ENCODE results near the gene SPACA7. TPM values are rescaled to one million over a fixed set of nuclear protein-coding genes. Genes with fewer than 3 reads are reported as not detected.

SPACA7 gene
- total RNA-seq, 4 donors from 2014 or later = not detected

DNA sequence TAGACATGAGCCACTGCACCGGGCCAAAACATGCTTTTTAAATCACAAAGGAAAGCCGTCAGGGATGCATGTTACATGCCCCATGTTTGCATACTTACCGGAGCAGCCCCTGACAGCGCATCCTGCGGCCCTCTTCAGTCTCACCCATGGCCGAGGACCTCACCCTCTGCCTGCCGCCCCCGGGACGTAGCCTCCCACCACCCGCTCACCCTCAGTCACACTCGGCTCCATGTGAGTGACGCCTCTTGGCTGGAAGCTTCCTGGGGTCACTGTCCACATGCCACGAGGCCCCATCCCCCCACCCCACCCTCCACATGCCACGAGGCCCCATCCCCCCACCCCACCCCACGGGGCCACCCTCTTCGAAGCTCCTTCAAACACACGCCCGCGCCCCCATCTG is 46.1 kb upstream of the SPACA7 start:
- intact Hi-C loops (cut with DNase I; ENCODE audit: low total_unique reads) = no loop called here

DNA sequence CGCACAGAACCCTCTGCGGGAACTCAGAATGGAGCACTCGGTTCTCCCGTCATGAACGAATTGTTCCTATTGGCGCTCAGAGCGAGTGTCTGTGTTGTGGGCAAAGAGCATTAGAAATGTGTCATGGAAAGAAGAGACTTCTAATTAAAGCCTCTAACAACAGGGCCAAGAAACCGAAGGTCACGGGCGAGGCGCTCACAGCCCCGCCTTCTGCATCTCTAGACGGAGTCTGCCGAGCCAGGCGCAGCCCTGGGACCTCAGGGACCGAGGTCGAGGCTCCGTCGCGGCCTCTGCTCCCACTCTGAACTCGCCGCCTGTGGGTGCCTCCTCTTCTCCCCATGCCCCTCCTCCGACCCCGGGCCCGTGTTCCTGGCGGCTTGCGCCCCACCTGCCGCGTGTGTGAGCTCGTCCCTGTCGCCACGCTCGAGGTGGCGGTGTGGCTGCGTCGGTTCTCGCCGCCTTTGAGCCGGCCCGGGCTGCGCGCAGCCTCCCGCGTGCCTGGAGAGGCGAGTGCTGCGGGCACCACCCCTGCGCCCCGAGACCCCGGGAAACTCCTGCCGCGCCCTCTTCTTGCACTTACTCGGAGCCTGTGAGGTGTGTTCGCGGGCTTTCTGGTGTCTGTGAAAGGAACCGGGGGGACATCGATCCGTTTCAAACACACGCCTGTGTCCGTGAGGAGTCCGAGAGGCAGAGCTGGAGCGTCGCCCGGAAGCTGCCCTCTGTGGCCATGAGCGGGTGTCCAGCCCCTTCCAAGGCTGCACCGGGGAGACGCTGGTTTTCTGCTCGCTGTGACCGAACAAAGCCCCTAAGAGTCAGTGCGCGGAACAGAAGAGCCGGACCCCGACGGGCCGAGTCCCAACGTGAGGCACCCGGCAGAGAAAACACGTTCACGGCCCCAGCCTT is 45.4 kb upstream of the SPACA7 start:
- TF ChIP-seq EP300 (IDR thresholded peaks at IDR 0.05; ENCODE audit: low read depth) (no peak), POLR2A (IDR thresholded peaks at IDR 0.05) (no peak), POLR2AphosphoS5 (IDR thresholded peaks at IDR 0.05) (no peak)
- TF ChIP-seq, protein P1, sequence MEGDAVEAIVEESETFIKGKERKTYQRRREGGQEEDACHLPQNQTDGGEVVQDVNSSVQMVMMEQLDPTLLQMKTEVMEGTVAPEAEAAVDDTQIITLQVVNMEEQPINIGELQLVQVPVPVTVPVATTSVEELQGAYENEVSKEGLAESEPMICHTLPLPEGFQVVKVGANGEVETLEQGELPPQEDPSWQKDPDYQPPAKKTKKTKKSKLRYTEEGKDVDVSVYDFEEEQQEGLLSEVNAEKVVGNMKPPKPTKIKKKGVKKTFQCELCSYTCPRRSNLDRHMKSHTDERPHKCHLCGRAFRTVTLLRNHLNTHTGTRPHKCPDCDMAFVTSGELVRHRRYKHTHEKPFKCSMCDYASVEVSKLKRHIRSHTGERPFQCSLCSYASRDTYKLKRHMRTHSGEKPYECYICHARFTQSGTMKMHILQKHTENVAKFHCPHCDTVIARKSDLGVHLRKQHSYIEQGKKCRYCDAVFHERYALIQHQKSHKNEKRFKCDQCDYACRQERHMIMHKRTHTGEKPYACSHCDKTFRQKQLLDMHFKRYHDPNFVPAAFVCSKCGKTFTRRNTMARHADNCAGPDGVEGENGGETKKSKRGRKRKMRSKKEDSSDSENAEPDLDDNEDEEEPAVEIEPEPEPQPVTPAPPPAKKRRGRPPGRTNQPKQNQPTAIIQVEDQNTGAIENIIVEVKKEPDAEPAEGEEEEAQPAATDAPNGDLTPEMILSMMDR (IDR thresholded peaks at IDR 0.05) = no peak
- Histone ChIP-seq H3K4me3 (peak overlapping the region in 1 of 4 donors; percentile 4), H3K4me1 (peaks cover 0 to 5% (median 0%) of the 10 kb centered on the region in 4 donors), H3K36me3 (no peaks in the 10 kb centered on the region), H3K27ac (no peak overlapping the region), H3K9me3 (no peaks in the 10 kb centered on the region), H3K27me3 (peaks cover 46% of the 10 kb centered on the region)
- DNase-seq = no peak
- in situ Hi-C loops (cut with MboI; ENCODE audit: low pct_ligation_motif_present in 1 of 4, low pct_unique_long_range_greater_than_20kb in 1 of 4, low sequenced_read_pairs in 3 of 4) (no loop called here), intact Hi-C loops (cut with DNase I; ENCODE audit: low total_unique reads) (no loop called here)
- whole genome bisulfite sequencing, 2 donors (ENCODE audit: low coverage in 1 of 2) = 40 to 48% methylated on average over 6 to 50 of the region's 78 CpGs

More for the DNA sequence above, 46.1 kb upstream of the SPACA7 start:
- no peak overlapping the region for H3K4me3 ChIP-seq
- peaks cover 0 to 5% (median 0%) of the 10 kb centered on the region in 4 donors for H3K4me1 ChIP-seq
- TF ChIP-seq POLR2AphosphoS5 (IDR thresholded peaks at IDR 0.05) (no peak), POLR2A (IDR thresholded peaks at IDR 0.05) (no peak), EP300 (IDR thresholded peaks at IDR 0.05; ENCODE audit: low read depth) (no peak)
- TF ChIP-seq, protein P1 (IDR thresholded peaks at IDR 0.05) = no peak
- no peak overlapping the region for H3K27ac ChIP-seq
- WGBS, 2 donors (ENCODE audit: low coverage in 1 of 2) = 77% methylated on average over 19 of the region's 19 CpGs; no CpG with 5 or more reads in 1 of the 2 donors
- H3K27me3 ChIP-seq = peaks cover 46% of the 10 kb centered on the region
- no peaks in the 10 kb centered on the region for H3K36me3 ChIP-seq
- no peak for DNase-seq
- H3K9me3 ChIP-seq = no peaks in the 10 kb centered on the region
- in situ Hi-C loops (cut with MboI; ENCODE audit: low pct_ligation_motif_present in 1 of 4, low pct_unique_long_range_greater_than_20kb in 1 of 4, low sequenced_read_pairs in 3 of 4) = no loop called here

DNA sequence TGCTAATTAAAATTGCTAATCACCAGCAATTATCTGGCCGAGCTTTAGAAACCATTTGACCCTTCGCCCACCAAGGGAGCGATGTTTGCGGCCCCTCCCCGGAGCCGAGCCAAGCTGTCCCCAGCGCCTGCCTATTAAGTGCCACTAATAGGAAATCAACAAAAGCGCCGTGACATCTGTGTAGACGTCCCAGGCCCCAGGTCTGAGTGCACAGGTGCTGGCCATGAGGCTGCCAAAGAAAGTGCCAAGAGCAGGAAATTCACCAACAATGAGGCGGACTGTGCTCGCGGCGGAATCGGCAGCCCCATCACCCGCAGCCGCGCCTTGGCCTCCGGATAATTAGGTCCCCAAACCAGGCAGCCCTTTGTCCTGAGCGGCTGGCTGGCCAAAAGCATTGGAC is 44.5 kb upstream of the SPACA7 start:
- WGBS, 2 donors (ENCODE audit: low coverage in 1 of 2) = 34 to 53% methylated on average over 5 to 20 of the region's 20 CpGs
- TF ChIP-seq, protein P1 (IDR thresholded peaks at IDR 0.05) = no peak
- no peak for TF ChIP-seq POLR2A (IDR thresholded peaks at IDR 0.05)
- no peak for TF ChIP-seq POLR2AphosphoS5 (IDR thresholded peaks at IDR 0.05)
- no peak for TF ChIP-seq EP300 (IDR thresholded peaks at IDR 0.05; ENCODE audit: low read depth)
- intact Hi-C loops (cut with DNase I; ENCODE audit: low total_unique reads) = no loop called here
- no peak for DNase-seq
- Histone ChIP-seq H3K36me3 (no peaks in the 10 kb centered on the region), H3K9me3 (no peaks in the 10 kb centered on the region), H3K27me3 (peaks cover 46% of the 10 kb centered on the region), H3K4me1 (peaks cover 0 to 5% (median 0%) of the 10 kb centered on the region in 4 donors), H3K4me3 (no peak overlapping the region), H3K27ac (no peak overlapping the region)
- in situ Hi-C loops (cut with MboI; ENCODE audit: low pct_ligation_motif_present in 1 of 4, low pct_unique_long_range_greater_than_20kb in 1 of 4, low sequenced_read_pairs in 3 of 4) = no loop called here

DNA sequence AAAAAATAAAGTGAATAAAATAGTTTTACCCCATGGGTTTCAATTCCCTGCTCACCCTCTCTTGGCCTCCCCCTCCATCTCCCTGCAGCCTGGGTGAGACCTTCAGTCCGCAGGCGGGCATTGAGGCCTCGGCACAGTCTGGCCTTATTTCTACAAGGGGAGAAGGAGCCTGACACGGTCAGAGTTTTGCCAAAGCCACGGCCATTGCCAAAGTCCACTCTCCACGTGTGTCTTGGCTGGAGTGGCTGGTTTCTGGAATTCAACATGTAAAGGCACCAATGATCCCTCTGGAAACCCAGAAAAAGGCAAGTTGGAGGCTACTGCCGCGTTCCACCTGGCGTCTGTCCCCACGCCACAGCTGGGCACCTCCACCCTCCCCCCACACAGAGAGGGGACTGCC is 43.4 kb upstream of the SPACA7 start:
- TF ChIP-seq EP300 (IDR thresholded peaks at IDR 0.05; ENCODE audit: low read depth) (no peak), POLR2AphosphoS5 (IDR thresholded peaks at IDR 0.05) (no peak), POLR2A (IDR thresholded peaks at IDR 0.05) (no peak)
- TF ChIP-seq, protein P1 (IDR thresholded peaks at IDR 0.05) = no peak
- H3K9me3 ChIP-seq = peaks cover 0 to 4% of the 10 kb centered on the region in 2 donors
- H3K4me1 ChIP-seq = peaks cover 0 to 5% (median 0%) of the 10 kb centered on the region in 4 donors
- peaks cover 46% of the 10 kb centered on the region for H3K27me3 ChIP-seq
- no peaks in the 10 kb centered on the region for H3K36me3 ChIP-seq
- H3K27ac ChIP-seq = no peak overlapping the region
- no peak for DNase-seq
- WGBS, 2 donors (ENCODE audit: low coverage in 1 of 2) = 80% methylated on average over 10 of the region's 10 CpGs; no CpG with 5 or more reads in 1 of the 2 donors
- in situ Hi-C loops (cut with MboI; ENCODE audit: low pct_ligation_motif_present in 1 of 4, low pct_unique_long_range_greater_than_20kb in 1 of 4, low sequenced_read_pairs in 3 of 4) = no loop called here
- no peak overlapping the region for H3K4me3 ChIP-seq
- intact Hi-C loops (cut with DNase I; ENCODE audit: low total_unique reads) = no loop called here
